Spleen (tissue), 11 donors: Measurements from ENCODE around the gene GRIA4. TPM values are rescaled to one million over a fixed set of nuclear protein-coding genes. Genes with fewer than 3 reads are reported as not detected.

Experiments used
- DNase-seq: peaks from one replicate; pipeline ENCODE4 v3.0.0-alpha.2; 2020
- H3K27ac ChIP-seq, 8 donors: fragments of 200-600 bp; sonication (generic) in 7 of 8; 1 replicate in 4 of 8; 2 replicates in 4 of 8; pipeline versions ENCODE4 v1.5.0 to v1.8.0; 2016 to 2021; ENCODE audit warnings: inconsistent platforms in 4 of 8, mild to moderate bottlenecking in 4 of 8, moderate library complexity in 1 of 8
- H3K27me3 ChIP-seq, 7 donors: fragments of 200-600 bp; sonication (generic) in 6 of 7; replicated peaks in 1 of 7; 1 replicate in 4 of 7; 2 replicates in 3 of 7; pipeline versions ENCODE4 v1.5.0 to v1.8.0; 2016 to 2021; ENCODE audit warnings: inconsistent platforms in 3 of 7, mild to moderate bottlenecking in 1 of 7
- H3K36me3 ChIP-seq, 6 donors: fragments of 200-600 bp; sonication (generic) in 5 of 6; 1 replicate in 4 of 6; 2 replicates in 2 of 6; pipeline versions ENCODE4 v1.5.0 to v1.8.0; 2016 to 2021; ENCODE audit warnings: inconsistent platforms in 2 of 6
- H3K4me1 ChIP-seq, 6 donors: fragments of 200-600 bp; sonication (generic) in 5 of 6; 1 replicate in 3 of 6; 2 replicates in 3 of 6; pipeline versions ENCODE4 v1.5.0 to v1.8.0; 2016 to 2021; ENCODE audit warnings: inconsistent platforms in 3 of 6
- H3K4me3 ChIP-seq, 8 donors: fragments of 200-600 bp; sonication (generic) in 7 of 8; 1 replicate in 4 of 8; 2 replicates in 4 of 8; pipeline versions ENCODE4 v1.5.0 to v1.8.0; 2016 to 2021; ENCODE audit warnings: inconsistent platforms in 4 of 8, mild to moderate bottlenecking in 4 of 8, moderate library complexity in 2 of 8
- H3K9me3 ChIP-seq, 8 donors: fragments of 200-600 bp; sonication (generic) in 7 of 8; 1 replicate in 4 of 8; 2 replicates in 4 of 8; pipeline versions ENCODE4 v1.5.0 to v1.8.0; 2016 to 2021; ENCODE audit warnings: inconsistent platforms in 4 of 8
- POLR2A ChIP-seq, 3 donors: fragments of 450-650 bp; IDR thresholded peaks; one replicate each; pipeline ENCODE4 v1.5.1; 2017; ENCODE audit warnings: antibody characterized with exemption in 3 of 3, mild to moderate bottlenecking in 1 of 3
- POLR2AphosphoS5 ChIP-seq, 3 donors: sonication (generic); formaldehyde crosslinking; IDR thresholded peaks; one replicate each; pipeline ENCODE4 v1.5.1; 2017; ENCODE audit warnings: antibody characterized with exemption in 3 of 3
- WGBS, 5 donors: extraction: QIAGEN DNeasy Blood & Tissue Kit in 3 of 5; methylation state at CpG; one replicate each; pipeline versions ENCODE4 v1.1.5 to v1.1.7; 2013 to 2018; 5-methylcytosine and 5-hydroxymethylcytosine counted together
- intact Hi-C: fragments of 100-400 bp; cut with DNase I; formaldehyde crosslinking; loops from one replicate; pipeline ENCODE4 v1.15.0; 2023; ENCODE audit warnings: low total_unique reads
- polyA plus RNA-seq, 3 donors: library from polyadenylated mRNA; stranded (reverse); fragments of 200-250 nt; gene quantifications; one replicate each; pipeline ENCODE4 v1.2.1, GENCODE V29; 2013
- total RNA-seq, 7 donors: library from RNA; depleted of rRNA in 3 of 7; stranded (reverse); fragments of >200 nt in 3 of 7; fragmentation: NEBNext Ultra II Directional in 4 of 7; extraction: Animal tissue kit (Norgen Biotek cat#: 25700) in 4 of 7; gene quantifications; one replicate each; pipeline versions ENCODE4 v1.1.0 to v1.2.1, GENCODE V29; 2016 to 2021
- TF ChIP-seq, protein P1 (sequence below), 11 experiments: fragments of 200-600 bp in 7 of 11; fragments of 450-650 bp in 4 of 11; sonication (generic) in 4 of 11; IDR thresholded peaks in 8 of 11; conservative IDR thresholded peaks in 3 of 11; 1 replicate in 7 of 11; 2 replicates in 4 of 11; pipeline versions ENCODE4 v1.4.0 to v1.8.0; 2016 to 2021; ENCODE audit warnings: antibody characterized with exemption in 11 of 11, inconsistent platforms in 4 of 11, mild to moderate bottlenecking in 1 of 11
- donor health status: healthy with polysubstance abuse.
- donor health status: DM: no; HTN: no; CAD: no; lungs with moderate emphysema.
- donor health status: DM: no; HTN: no; CAD: no.
- donor health status: Bipolar disorder and iron deficiency.
- donor health status: healthy.
- donor health status: DM: no; HTN: no; CAD: no.
- donor health status: DM: yes; HTN: yes; CAD: no.

The GRIA4 gene
- total and polyA plus RNA-seq, 10 donors, result not detected

DNA sequence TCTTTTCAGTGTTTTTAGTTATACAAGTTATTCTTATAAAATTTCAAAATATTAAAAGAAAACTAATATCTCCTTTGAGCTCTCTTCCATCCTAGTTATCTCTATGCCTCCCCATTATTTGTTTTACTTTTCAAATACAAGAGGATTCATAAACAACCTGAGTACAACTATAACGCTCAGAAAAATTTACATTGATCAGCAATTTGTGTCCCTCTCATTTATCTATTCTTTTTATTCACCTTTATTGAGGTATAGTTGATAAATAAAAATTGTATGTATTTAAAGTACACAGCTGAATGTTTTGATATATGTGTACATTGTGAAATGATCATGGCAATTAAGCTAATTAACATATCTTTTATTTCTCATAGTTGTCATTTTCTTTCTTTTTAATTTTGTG is 57.6 kb downstream of the GRIA4 start:
- Histone ChIP-seq H3K4me3 (no peak overlapping the region), H3K4me1 (no peaks in the 10 kb centered on the region), H3K27me3 (no peaks in the 10 kb centered on the region), H3K36me3 (no peaks in the 10 kb centered on the region), H3K9me3 (no peaks in the 10 kb centered on the region), H3K27ac (no peak overlapping the region)
- WGBS, 5 donors, result 81 to 94% (median 86%) methylated on average over 1 of the region's 1 CpG
- intact Hi-C loops, result no loop called here
- TF ChIP-seq, protein P1, sequence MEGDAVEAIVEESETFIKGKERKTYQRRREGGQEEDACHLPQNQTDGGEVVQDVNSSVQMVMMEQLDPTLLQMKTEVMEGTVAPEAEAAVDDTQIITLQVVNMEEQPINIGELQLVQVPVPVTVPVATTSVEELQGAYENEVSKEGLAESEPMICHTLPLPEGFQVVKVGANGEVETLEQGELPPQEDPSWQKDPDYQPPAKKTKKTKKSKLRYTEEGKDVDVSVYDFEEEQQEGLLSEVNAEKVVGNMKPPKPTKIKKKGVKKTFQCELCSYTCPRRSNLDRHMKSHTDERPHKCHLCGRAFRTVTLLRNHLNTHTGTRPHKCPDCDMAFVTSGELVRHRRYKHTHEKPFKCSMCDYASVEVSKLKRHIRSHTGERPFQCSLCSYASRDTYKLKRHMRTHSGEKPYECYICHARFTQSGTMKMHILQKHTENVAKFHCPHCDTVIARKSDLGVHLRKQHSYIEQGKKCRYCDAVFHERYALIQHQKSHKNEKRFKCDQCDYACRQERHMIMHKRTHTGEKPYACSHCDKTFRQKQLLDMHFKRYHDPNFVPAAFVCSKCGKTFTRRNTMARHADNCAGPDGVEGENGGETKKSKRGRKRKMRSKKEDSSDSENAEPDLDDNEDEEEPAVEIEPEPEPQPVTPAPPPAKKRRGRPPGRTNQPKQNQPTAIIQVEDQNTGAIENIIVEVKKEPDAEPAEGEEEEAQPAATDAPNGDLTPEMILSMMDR (IDR thresholded peaks at IDR 0.05 in 8 of 11, conservative IDR thresholded peaks at IDR 0.05 in 3 of 11), result no peak
- TF ChIP-seq POLR2AphosphoS5 (IDR thresholded peaks at IDR 0.05) (no peak), POLR2A (IDR thresholded peaks at IDR 0.05) (no peak)
- DNase-seq, result no peak

DNA sequence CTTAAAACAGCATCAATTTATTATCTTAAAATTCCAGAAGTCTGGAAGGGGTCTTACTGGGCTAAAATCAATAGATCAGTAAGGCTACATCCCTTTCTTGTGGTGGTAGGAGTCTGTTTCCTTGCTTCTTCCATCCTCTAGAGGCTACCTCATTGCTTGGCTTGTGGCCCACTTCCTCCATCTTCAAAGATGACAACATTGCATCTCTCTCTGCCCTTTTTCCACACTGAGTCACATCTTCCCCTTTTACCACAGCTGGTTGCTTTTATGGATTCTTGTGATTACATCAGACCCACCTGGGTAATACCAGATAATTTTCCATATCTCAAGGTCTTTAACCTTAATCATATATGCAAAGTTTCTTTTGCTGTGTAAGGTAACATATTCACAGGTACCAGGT is 60.9 kb downstream of the GRIA4 start:
- Histone ChIP-seq H3K27ac (no peak overlapping the region), H3K4me1 (no peaks in the 10 kb centered on the region), H3K27me3 (no peaks in the 10 kb centered on the region), H3K9me3 (no peaks in the 10 kb centered on the region), H3K36me3 (no peaks in the 10 kb centered on the region), H3K4me3 (no peak overlapping the region)
- intact Hi-C loops, result no loop called here
- TF ChIP-seq POLR2AphosphoS5 (IDR thresholded peaks at IDR 0.05) (no peak), POLR2A (IDR thresholded peaks at IDR 0.05) (no peak)
- TF ChIP-seq, protein P1 (IDR thresholded peaks at IDR 0.05 in 8 of 11, conservative IDR thresholded peaks at IDR 0.05 in 3 of 11), result no peak
- DNase-seq, result no peak

DNA sequence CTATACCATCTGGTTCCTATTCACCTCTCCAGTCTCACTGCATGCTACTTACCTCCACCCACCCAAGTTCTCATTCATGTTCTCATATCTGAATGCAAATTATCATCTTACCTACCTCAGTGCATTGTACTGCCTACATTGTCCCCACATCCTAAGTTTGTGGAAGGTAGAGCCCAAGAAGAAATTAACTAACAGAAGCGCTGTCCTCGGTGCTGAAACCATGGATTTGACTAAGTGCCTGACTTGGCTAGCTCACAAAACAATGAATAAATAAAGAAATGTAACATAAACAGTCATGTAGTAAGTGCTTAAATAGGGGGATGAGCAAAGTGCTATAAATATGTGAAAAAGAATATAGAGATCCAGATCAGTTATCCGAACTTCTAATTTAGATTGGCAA is 63.2 kb downstream of the GRIA4 start:
- Histone ChIP-seq H3K9me3 (no peaks in the 10 kb centered on the region), H3K4me3 (no peak overlapping the region), H3K27me3 (no peaks in the 10 kb centered on the region), H3K27ac (no peak overlapping the region), H3K36me3 (no peaks in the 10 kb centered on the region), H3K4me1 (no peaks in the 10 kb centered on the region)
- 21 to 34% (median 29%) methylated on average over 3 of the region's 3 CpGs for WGBS, 5 donors
- TF ChIP-seq, protein P1 (IDR thresholded peaks at IDR 0.05 in 8 of 11, conservative IDR thresholded peaks at IDR 0.05 in 3 of 11), result no peak
- TF ChIP-seq POLR2AphosphoS5 (IDR thresholded peaks at IDR 0.05), result no peak
- no peak for TF ChIP-seq POLR2A (IDR thresholded peaks at IDR 0.05)
- no peak for DNase-seq
- intact Hi-C loops, result no loop called here

DNA sequence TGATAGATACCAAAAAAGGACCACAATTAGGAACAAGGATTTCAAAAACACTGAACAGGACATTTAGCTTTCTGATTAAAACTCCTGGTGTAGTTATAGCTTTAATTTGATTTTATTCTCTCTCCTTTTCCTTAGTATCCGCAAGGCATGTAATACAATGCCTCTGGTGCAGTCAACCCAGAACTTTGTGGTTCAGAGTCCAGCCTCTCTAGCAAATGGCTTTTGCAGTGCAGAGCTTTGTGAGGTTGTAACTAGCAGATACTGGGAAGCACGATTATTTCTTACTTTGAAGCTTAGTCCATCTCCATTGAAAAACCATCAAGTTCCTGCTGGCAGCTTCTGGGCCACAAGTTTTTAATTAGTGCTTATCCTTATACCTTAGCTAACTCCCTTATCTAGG is 79.8 kb downstream of the GRIA4 start:
- Histone ChIP-seq H3K27me3 (no peaks in the 10 kb centered on the region), H3K36me3 (no peaks in the 10 kb centered on the region), H3K27ac (no peak overlapping the region), H3K9me3 (peaks cover 0 to 5% (median 0%) of the 10 kb centered on the region in 8 donors), H3K4me3 (no peak overlapping the region), H3K4me1 (no peaks in the 10 kb centered on the region)
- DNase-seq, result no peak
- intact Hi-C loops, result no loop called here
- TF ChIP-seq, protein P1 (IDR thresholded peaks at IDR 0.05 in 8 of 11, conservative IDR thresholded peaks at IDR 0.05 in 3 of 11), result no peak
- TF ChIP-seq POLR2AphosphoS5 (IDR thresholded peaks at IDR 0.05), result no peak
- TF ChIP-seq POLR2A (IDR thresholded peaks at IDR 0.05), result no peak
- WGBS, 5 donors, result 61 to 81% (median 71%) methylated on average over 2 of the region's 2 CpGs
